Thymus (tissue), 11 donors: ENCODE measurements around the gene CTRB2. TPM values are rescaled to one million over a fixed set of nuclear protein-coding genes. Genes with fewer than 3 reads are reported as not detected.
"Not testable (repeated sequence)": the region's sequence is repeated elsewhere in the genome, so short reads cannot be mapped to it uniquely, and the experiment has no call there.

ENCODE experiments used
- DNase-seq, 9 donors: peaks; one replicate each; pipeline ENCODE4 v3.0.0-alpha.2; 2013; ENCODE audit warnings: low spot score in 9 of 9, low read depth in 6 of 9, missing footprints in 1 of 9
- H3K27ac ChIP-seq, 2 donors: one replicate each; pipeline ENCODE4 v1.5.1; 2013; ENCODE audit warnings: control low read depth in 1 of 2, low read depth in 1 of 2, low read length in 1 of 2, mild to moderate bottlenecking in 1 of 2, moderate library complexity in 1 of 2
- H3K27me3 ChIP-seq, 2 donors: one replicate each; pipeline ENCODE4 v1.5.1; 2013; ENCODE audit warnings: low read length in 1 of 2; ENCODE audit not compliant: control insufficient read depth in 2 of 2, insufficient read depth in 1 of 2
- H3K36me3 ChIP-seq, 2 donors: one replicate each; pipeline ENCODE4 v1.5.1; 2013; ENCODE audit warnings: low read length in 1 of 2, mild to moderate bottlenecking in 1 of 2, moderate library complexity in 1 of 2; ENCODE audit not compliant: control insufficient read depth in 2 of 2, insufficient read depth in 2 of 2
- H3K4me1 ChIP-seq, 2 donors: one replicate each; pipeline ENCODE4 v1.5.1; 2013; ENCODE audit warnings: low read length in 2 of 2; ENCODE audit not compliant: control insufficient read depth in 2 of 2, insufficient read depth in 2 of 2
- H3K4me3 ChIP-seq, 2 donors: one replicate each; pipeline ENCODE4 v1.5.1; 2013; ENCODE audit warnings: low read length in 2 of 2, control low read depth in 1 of 2, mild to moderate bottlenecking in 1 of 2
- H3K9me3 ChIP-seq, 2 donors: one replicate each; pipeline ENCODE4 v1.5.1; 2013; ENCODE audit warnings: low read length in 1 of 2, mild to moderate bottlenecking in 1 of 2; ENCODE audit not compliant: control insufficient read depth in 2 of 2, insufficient read depth in 1 of 2
- WGBS: extraction: QIAGEN DNeasy Blood & Tissue Kit; methylation state at CpG from one replicate; pipeline ENCODE4 v1.1.7; 2013; 5-methylcytosine and 5-hydroxymethylcytosine counted together
- polyA plus RNA-seq: library from polyadenylated mRNA; stranded (reverse); fragments of 200-250 nt; gene quantifications from one replicate; pipeline ENCODE4 v1.2.3, GENCODE V29; 2013
- total RNA-seq: library from RNA; stranded (reverse); fragments of 120-200 nt; gene quantifications from one replicate; pipeline ENCODE4 v1.2.4, GENCODE V29; 2013
- donor health status: healthy.

CTRB2 gene
- total and polyA plus RNA-seq, 2 donors: 0.59 TPM; not detected in 1

- H3K4me3 ChIP-seq, DNase-seq, H3K27ac ChIP-seq, H3K9me3 ChIP-seq, H3K36me3 ChIP-seq, H3K27me3 ChIP-seq: not testable (repeated sequence)
- peaks cover 3 to 16% of the 10 kb centered on the region in 2 donors for H3K4me1 ChIP-seq
- 95% methylated on average over 10 of the region's 20 CpGs for WGBS
These were observed 16.2 kb upstream of the CTRB2 start for GRCh38 chr16:75223129-75223528.

GRCh38 chr16:75222271-75222783 is 15.4 kb upstream of the CTRB2 start:
- no peak overlapping the region for H3K27ac ChIP-seq
- no peak for DNase-seq
- 94% methylated on average over 16 of the region's 16 CpGs for WGBS
- no peaks in the 10 kb centered on the region for H3K9me3 ChIP-seq
- no peak overlapping the region for H3K4me3 ChIP-seq
- peaks cover 3 to 16% of the 10 kb centered on the region in 2 donors for H3K4me1 ChIP-seq
- no peaks in the 10 kb centered on the region for H3K36me3 ChIP-seq
- peaks cover 0 to 8% of the 10 kb centered on the region in 2 donors for H3K27me3 ChIP-seq

- peak in 4 of 9 donors; percentile 15 to 68 (median 35) for DNase-seq
- H3K27ac ChIP-seq: peak overlapping the region; percentile 68 to 70
- WGBS: 60% methylated on average over 5 of the region's 5 CpGs
These were observed 12.9 kb upstream of the CTRB2 start for GRCh38 chr16:75219838-75220237.

GRCh38 chr16:75219088-75219487 is 12.1 kb upstream of the CTRB2 start:
- DNase-seq: no peak
- WGBS: 93% methylated on average over 4 of the region's 4 CpGs
- no peak overlapping the region for H3K4me3 ChIP-seq

More at GRCh38 chr16:75219838-75220237, 12.9 kb upstream of the CTRB2 start:
- Histone ChIP-seq H3K4me1 (peaks cover 3 to 16% of the 10 kb centered on the region in 2 donors), H3K36me3 (no peaks in the 10 kb centered on the region), H3K27me3 (peaks cover 0 to 5% of the 10 kb centered on the region in 2 donors), H3K9me3 (no peaks in the 10 kb centered on the region), H3K4me3 (no peak overlapping the region)

GRCh38 chr16:75218256-75219076 is 11.5 kb upstream of the CTRB2 start, which contains the start of gene CTRB1:
Gene CTRB1 (plus strand): TSS chr16:75218988. CDS start chr16:75219008, 20 bp downstream.
- peaks cover 3 to 16% of the 10 kb centered on the region in 2 donors for H3K4me1 ChIP-seq
- DNase-seq: no peak
- 91% methylated on average over 19 of the region's 19 CpGs for WGBS
- peak within 1 kb of the TSS in 1 of 2 donors; percentile 68 for H3K27ac ChIP-seq
- H3K4me3 ChIP-seq: no peak within 1 kb of the TSS
- H3K9me3 ChIP-seq: no peaks in the 10 kb centered on the region
- no peaks in the 10 kb centered on the region for H3K36me3 ChIP-seq
- no peaks in the 10 kb centered on the region for H3K27me3 ChIP-seq

More at GRCh38 chr16:75219088-75219487, 12.1 kb upstream of the CTRB2 start:
- Histone ChIP-seq H3K9me3 (no peaks in the 10 kb centered on the region), H3K27ac (no peak overlapping the region), H3K27me3 (no peaks in the 10 kb centered on the region), H3K36me3 (no peaks in the 10 kb centered on the region), H3K4me1 (peaks cover 3 to 16% of the 10 kb centered on the region in 2 donors)

- H3K36me3 ChIP-seq: no peaks in the 10 kb centered on the region
- no peak for DNase-seq
- no peak overlapping the region for H3K27ac ChIP-seq
- no peaks in the 10 kb centered on the region for H3K9me3 ChIP-seq
- 95% methylated on average over 11 of the region's 11 CpGs for WGBS
- peaks cover 3 to 16% of the 10 kb centered on the region in 2 donors for H3K4me1 ChIP-seq
- H3K27me3 ChIP-seq: peaks cover 0 to 2% of the 10 kb centered on the region in 2 donors
- no peak overlapping the region for H3K4me3 ChIP-seq
These were observed 10.5 kb upstream of the CTRB2 start for GRCh38 chr16:75217389-75217851.

GRCh38 chr16:75216576-75216975 is 9.6 kb upstream of the CTRB2 start:
- WGBS: 92% methylated on average over 7 of the region's 7 CpGs
- no peak overlapping the region for H3K27ac ChIP-seq
- no peak for DNase-seq
- no peaks in the 10 kb centered on the region for H3K9me3 ChIP-seq
- peaks cover 0 to 2% of the 10 kb centered on the region in 2 donors for H3K27me3 ChIP-seq
- H3K36me3 ChIP-seq: no peaks in the 10 kb centered on the region
- H3K4me3 ChIP-seq: no peak overlapping the region
- H3K4me1 ChIP-seq: peaks cover 3 to 16% of the 10 kb centered on the region in 2 donors

GRCh38 chr16:75216127-75216526 is 9.2 kb upstream of the CTRB2 start:
- Histone ChIP-seq H3K36me3 (no peaks in the 10 kb centered on the region), H3K27ac (no peak overlapping the region), H3K27me3 (peaks cover 0 to 2% of the 10 kb centered on the region in 2 donors), H3K4me3 (no peak overlapping the region), H3K4me1 (peaks cover 3 to 16% of the 10 kb centered on the region in 2 donors), H3K9me3 (no peaks in the 10 kb centered on the region)
- 96% methylated on average over 2 of the region's 2 CpGs for WGBS
- DNase-seq: no peak

- H3K4me3 ChIP-seq, H3K36me3 ChIP-seq, H3K9me3 ChIP-seq, H3K4me1 ChIP-seq, H3K27ac ChIP-seq, DNase-seq, H3K27me3 ChIP-seq: not testable (repeated sequence)
- WGBS: 95% methylated on average over 10 of the region's 10 CpGs
These were observed 4.3 kb upstream of the CTRB2 start for GRCh38 chr16:75211286-75211685.
